Measurements from ENCODE around the gene MACROD2. TPM values are rescaled to one million over a fixed set of nuclear protein-coding genes. Genes with fewer than 3 reads are reported as not detected.

The MACROD2 gene
- total RNA-seq, 1 donor from 2014 or later, result 0.23 TPM

- TF ChIP-seq CTCF (conservative IDR thresholded peaks at IDR 0.05; ENCODE audit: low read depth, low read length), result no peak
- H3K4me3 ChIP-seq (ENCODE audit: low read depth, low read length), result no peak overlapping the region
- DNase-seq (ENCODE audit: low read depth), result no peak
Measured at GRCh38 chr20:14929388-14929787, 934.1 kb downstream of the MACROD2 start.

GRCh38 chr20:14932040-14932439 is 936.7 kb downstream of the MACROD2 start:
- no peak for TF ChIP-seq CTCF (conservative IDR thresholded peaks at IDR 0.05; ENCODE audit: low read depth, low read length)
- DNase-seq (ENCODE audit: low read depth), result no peak
- no peak overlapping the region for H3K4me3 ChIP-seq (ENCODE audit: low read depth, low read length)

GRCh38 chr20:14935285-14935684 is 940.0 kb downstream of the MACROD2 start:
- DNase-seq (ENCODE audit: low read depth), result no peak
- H3K4me3 ChIP-seq (ENCODE audit: low read depth, low read length), result no peak overlapping the region
- TF ChIP-seq CTCF (conservative IDR thresholded peaks at IDR 0.05; ENCODE audit: low read depth, low read length), result no peak

GRCh38 chr20:14937021-14937420 is 941.7 kb downstream of the MACROD2 start:
- TF ChIP-seq CTCF (conservative IDR thresholded peaks at IDR 0.05; ENCODE audit: low read depth, low read length), result no peak
- no peak for DNase-seq (ENCODE audit: low read depth)
- H3K4me3 ChIP-seq (ENCODE audit: low read depth, low read length), result no peak overlapping the region

GRCh38 chr20:14937846-14938245 is 942.5 kb downstream of the MACROD2 start:
- TF ChIP-seq CTCF (conservative IDR thresholded peaks at IDR 0.05; ENCODE audit: low read depth, low read length), result no peak
- no peak for DNase-seq (ENCODE audit: low read depth)

GRCh38 chr20:14947536-14947935 is 952.2 kb downstream of the MACROD2 start:
- no peak for TF ChIP-seq CTCF (conservative IDR thresholded peaks at IDR 0.05; ENCODE audit: low read depth, low read length)
- no peak overlapping the region for H3K4me3 ChIP-seq (ENCODE audit: low read depth, low read length)
- no peak for DNase-seq (ENCODE audit: low read depth)

More at GRCh38 chr20:14937846-14938245, 942.5 kb downstream of the MACROD2 start:
- H3K4me3 ChIP-seq (ENCODE audit: low read depth, low read length), result no peak overlapping the region

- no peak overlapping the region for H3K4me3 ChIP-seq (ENCODE audit: low read depth, low read length)
- no peak for DNase-seq (ENCODE audit: low read depth)
- TF ChIP-seq CTCF (conservative IDR thresholded peaks at IDR 0.05; ENCODE audit: low read depth, low read length), result no peak
Measured at GRCh38 chr20:14947946-14948345, 952.6 kb downstream of the MACROD2 start.

All from epithelial cell of proximal tubule (primary cell).